ENCODE measurements around the gene CST7. TPM values are rescaled to one million over a fixed set of nuclear protein-coding genes. Genes with fewer than 3 reads are reported as not detected.
A peak's percentile ranks its signal among the peaks of the same experiment; 100 is the strongest.

The CST7 gene
- total and polyA plus RNA-seq, 2 of the 13 experiments (the other 11 are each of a cell fraction or from before 2014, with no cell fraction given), result not detected

DNA sequence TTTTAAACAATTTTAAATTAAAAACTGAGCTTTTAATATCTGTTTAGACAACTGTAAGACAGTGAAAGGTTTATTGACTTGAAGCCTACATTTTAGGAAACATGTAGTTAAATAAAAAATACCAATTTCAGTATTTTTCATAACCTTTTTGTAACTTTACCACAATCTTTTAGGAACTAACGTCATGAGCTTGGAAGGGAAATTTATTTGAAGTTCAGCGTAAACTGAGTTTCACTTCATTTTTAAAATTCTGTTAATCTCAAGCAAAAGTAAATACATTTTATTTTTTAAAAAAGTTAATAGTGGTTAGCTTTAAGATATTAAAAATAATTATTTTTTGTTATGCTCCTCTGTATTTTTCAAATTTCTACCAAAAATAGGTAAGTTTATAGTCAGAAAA is 5.5 kb downstream of the CST7 start (continued):
- no peak for TF ChIP-seq SIN3A (IDR thresholded peaks at IDR 0.05; ENCODE audit: borderline replicate concordance, low read depth, low read length)
- TF ChIP-seq, protein P1, sequence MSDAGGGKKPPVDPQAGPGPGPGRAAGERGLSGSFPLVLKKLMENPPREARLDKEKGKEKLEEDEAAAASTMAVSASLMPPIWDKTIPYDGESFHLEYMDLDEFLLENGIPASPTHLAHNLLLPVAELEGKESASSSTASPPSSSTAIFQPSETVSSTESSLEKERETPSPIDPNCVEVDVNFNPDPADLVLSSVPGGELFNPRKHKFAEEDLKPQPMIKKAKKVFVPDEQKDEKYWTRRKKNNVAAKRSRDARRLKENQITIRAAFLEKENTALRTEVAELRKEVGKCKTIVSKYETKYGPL (CRISPR knock-in tag; IDR thresholded peaks at IDR 0.05), result no peak

DNA sequence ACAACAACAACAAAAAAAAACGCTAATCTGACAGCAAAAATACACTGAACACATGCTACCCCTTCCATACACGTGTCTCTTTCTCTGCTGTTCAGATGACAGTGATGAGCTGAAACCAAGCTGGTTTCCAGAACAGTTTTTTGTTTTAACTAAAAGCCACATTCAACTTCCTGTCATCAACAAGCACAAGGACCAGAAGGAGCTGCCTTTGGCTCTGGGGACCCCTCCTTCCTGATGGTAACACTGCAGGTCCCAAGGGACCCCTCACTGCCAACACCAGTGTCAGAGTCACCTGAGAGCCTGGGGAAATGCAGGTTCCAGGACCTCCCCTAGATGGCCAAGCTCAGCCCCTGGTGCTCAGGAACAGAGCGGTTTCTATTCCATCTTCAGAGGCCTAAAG is 6.0 kb downstream of the CST7 start:
- POLR2A ChIA-PET, result no interaction called here
- CTCF ChIA-PET (ENCODE audit: low intra/inter-chr PET ratio, low total read pairs), result no interaction called here
- FAIRE-seq, result peak; percentile 8
- Histone ChIP-seq H3K9ac (ENCODE audit: insufficient read depth, low read depth, low read length) (no peak overlapping the region), H3K79me2 (ENCODE audit: insufficient read depth, low read length) (no peaks in the 10 kb centered on the region), H3K4me2 (ENCODE audit: low read depth, low read length) (no peak overlapping the region), H3K27me3 (ENCODE audit: control insufficient read depth in 1 of 2, insufficient read depth in 2 of 2, low read length in 2 of 2) (peaks cover 2 to 4% of the 10 kb centered on the region in 2 experiments; a peak in 4 of 5 replicates), H2AFZ (ENCODE audit: low read length) (no peak overlapping the region), H3K4me3 (replicated peaks in 1 of 3; ENCODE audit: insufficient read depth in 1 of 3, low read depth in 2 of 3, low read length in 3 of 3) (no peak overlapping the region), H3K27ac (ENCODE audit: extremely low read length, insufficient read depth, low read length) (no peak overlapping the region), H3K36me3 (replicated peaks in 1 of 2; ENCODE audit: control insufficient read depth in 1 of 2, insufficient read depth in 2 of 2, low read length in 2 of 2) (peaks cover 6 to 7% of the 10 kb centered on the region in 2 experiments; a peak in 3 of 5 replicates), H4K20me1 (ENCODE audit: insufficient read depth, low read length) (no peaks in the 10 kb centered on the region; the same call in 1 of the 2 replicates), H3K9me3 (ENCODE audit: low read length) (no peaks in the 10 kb centered on the region), H3K4me1 (ENCODE audit: insufficient read depth, low read length) (0 out of 2 replicates have a peak, but pooled peaks cover 5% of the 10 kb centered on the region)
- no TSS peak for BruUV-seq (replicated peaks)
- intact Hi-C loops (cut with micrococcal nuclease; ENCODE audit: unreplicated experiment) (no loop called here), in situ Hi-C loops (cut with HindIII; ENCODE audit: extremely low pct_ligation_motif_present, low pct_unique_long_range_greater_than_20kb) (no loop called here)
- no peak for TF ChIP-seq MIXL1 (CRISPR knock-in tag; IDR thresholded peaks at IDR 0.05)
- TF ChIP-seq, protein P2, sequence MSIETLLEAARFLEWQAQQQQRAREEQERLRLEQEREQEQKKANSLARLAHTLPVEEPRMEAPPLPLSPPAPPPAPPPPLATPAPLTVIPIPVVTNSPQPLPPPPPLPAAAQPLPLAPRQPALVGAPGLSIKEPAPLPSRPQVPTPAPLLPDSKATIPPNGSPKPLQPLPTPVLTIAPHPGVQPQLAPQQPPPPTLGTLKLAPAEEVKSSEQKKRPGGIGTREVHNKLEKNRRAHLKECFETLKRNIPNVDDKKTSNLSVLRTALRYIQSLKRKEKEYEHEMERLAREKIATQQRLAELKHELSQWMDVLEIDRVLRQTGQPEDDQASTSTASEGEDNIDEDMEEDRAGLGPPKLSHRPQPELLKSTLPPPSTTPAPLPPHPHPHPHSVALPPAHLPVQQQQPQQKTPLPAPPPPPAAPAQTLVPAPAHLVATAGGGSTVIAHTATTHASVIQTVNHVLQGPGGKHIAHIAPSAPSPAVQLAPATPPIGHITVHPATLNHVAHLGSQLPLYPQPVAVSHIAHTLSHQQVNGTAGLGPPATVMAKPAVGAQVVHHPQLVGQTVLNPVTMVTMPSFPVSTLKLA (IDR thresholded peaks at IDR 0.05), result peak; percentile 37
- TF ChIP-seq, protein P3, sequence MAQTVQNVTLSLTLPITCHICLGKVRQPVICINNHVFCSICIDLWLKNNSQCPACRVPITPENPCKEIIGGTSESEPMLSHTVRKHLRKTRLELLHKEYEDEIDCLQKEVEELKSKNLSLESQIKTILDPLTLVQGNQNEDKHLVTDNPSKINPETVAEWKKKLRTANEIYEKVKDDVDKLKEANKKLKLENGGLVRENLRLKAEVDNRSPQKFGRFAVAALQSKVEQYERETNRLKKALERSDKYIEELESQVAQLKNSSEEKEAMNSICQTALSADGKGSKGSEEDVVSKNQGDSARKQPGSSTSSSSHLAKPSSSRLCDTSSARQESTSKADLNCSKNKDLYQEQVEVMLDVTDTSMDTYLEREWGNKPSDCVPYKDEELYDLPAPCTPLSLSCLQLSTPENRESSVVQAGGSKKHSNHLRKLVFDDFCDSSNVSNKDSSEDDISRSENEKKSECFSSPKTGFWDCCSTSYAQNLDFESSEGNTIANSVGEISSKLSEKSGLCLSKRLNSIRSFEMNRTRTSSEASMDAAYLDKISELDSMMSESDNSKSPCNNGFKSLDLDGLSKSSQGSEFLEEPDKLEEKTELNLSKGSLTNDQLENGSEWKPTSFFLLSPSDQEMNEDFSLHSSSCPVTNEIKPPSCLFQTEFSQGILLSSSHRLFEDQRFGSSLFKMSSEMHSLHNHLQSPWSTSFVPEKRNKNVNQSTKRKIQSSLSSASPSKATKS (CRISPR knock-in tag; IDR thresholded peaks at IDR 0.05), result no peak
- ATAC-seq, result no peak
- no peak for DNase-seq (ENCODE audit: low spot score)
- WGBS (ENCODE audit: low lambda C conversion rate), result 83% methylated on average over 3 of the region's 3 CpGs

Measured in HepG2 (cell line).